NK-92 (cell line): ENCODE measurements around the gene SLC18B1.

Experiments
- DNase-seq: peaks from one replicate; lab custom pipeline; 2025; ENCODE audit not compliant: unreplicated experiment; lab: John Stamatoyannopoulos, UW

SLC18B1 gene

DNA sequence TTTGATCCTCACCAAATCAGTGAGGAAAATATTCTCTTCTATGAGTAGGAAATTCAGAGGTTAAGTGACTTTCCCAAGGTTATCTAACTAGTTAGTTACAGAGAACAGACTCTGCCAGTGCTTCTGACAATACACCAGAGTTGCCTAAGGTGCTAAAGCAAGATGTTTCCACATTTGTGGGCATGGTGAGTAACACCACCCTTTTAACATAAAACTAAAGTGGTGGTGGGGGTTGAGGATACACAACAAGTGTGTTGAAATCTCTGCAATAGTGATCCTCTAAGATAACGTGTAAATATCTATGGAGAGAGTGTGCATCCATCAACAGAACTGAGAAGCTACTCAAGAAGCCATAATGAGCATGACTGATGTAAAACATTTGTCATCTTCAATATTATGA is 52.4 kb downstream of the SLC18B1 start:
- no peak for DNase-seq

DNA sequence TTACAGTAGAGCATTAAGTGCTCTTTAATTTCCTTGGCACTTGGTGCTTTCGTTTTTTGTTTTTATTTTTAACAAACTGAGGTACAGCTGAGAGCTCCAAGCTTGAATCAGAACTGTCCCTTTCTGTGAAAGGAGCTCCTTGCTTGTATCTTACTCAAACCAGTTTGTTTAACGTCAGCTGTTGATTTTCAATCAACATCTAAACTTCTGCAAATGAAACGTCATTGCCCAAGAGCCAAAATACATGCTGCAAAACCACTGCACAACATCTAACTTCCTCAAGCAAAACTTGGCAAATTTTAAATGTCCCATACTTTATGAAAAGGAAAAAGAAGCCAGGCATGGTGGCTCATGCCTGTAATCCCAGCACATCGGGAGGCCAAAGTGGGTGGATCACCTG is 55.9 kb downstream of the SLC18B1 start:
- DNase-seq: no peak

DNA sequence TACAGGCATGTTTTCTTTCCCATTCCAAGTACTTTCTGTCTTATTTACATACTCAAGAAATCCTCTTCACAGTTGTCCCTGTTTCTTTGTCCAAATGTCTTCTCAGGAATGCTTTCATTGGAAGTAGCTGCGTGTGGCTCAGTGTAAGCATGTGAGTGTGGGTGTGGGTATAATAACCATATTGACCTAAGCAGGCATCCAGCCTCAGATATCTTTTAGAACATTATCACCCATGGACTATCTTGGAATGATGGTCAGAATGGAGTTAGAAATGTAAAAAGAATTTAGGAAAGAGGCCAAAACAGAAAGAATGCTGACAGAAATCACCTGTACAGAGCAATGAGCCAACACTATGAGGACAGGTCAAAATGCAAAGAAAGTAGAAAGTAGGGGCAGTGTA is 57.2 kb downstream of the SLC18B1 start:
- no peak for DNase-seq

DNA sequence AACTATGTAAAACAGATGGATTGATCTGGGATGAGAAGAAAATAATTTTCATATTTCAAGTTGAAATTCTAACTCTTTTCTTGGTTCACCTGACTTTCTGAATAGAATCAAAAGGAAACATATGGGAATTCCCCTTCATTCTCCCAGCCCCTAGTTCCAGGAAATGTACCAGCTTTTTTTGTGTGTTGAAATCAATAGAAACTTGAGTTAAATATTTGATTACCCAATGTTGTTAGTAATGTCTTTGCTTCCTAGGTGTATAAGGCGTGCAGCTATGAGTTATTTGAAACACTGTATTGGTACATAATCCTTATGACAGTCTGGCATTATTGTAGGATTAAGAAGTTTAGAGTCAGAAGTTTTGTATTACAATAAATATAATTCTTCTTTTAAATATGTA is 62.2 kb downstream of the SLC18B1 start:
- DNase-seq: no peak

DNA sequence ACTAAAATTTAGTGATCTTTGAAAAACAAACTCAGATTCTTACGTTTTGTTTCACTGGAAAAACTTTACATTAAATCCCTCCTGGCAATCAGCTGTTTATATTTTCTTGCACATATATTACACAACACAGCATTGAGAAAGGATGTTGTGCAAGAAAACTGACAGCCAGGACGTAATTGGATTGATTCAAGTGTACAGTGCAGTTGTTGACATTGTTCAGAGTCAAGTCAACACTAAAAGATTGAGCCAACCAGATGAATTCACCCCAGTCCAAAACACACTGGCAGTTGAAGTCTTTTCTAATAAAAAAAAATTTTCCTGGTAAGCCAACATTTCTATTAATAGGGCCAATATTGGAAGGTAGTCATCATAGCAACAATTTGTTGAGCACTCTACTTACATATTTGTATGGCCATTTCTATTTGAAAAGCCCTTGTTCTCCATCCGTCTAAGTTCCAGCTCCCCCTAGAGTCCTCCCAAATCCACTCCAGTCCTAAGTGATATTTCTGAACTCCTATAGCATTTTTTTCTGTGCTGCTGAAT is 63.7 kb downstream of the SLC18B1 start:
- DNase-seq: no peak

DNA sequence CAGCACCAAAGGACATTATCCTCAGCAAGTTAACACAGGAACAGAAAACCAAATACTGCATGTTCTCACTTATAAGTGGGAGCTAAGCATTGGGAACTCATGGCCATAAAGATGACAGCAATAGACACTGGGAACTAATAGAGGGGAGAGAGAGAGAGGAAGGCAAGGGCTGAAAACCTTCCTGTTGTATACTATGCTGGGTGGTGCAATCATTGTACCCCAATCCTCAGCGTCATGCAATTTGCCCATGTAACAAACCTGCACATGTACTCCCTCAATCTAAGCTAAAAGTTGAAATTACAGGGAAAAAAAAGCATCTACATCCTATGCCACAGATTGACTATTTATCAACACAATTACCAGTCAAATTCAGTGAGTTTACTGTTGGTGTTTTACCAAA is 64.6 kb downstream of the SLC18B1 start:
- DNase-seq: no peak

DNA sequence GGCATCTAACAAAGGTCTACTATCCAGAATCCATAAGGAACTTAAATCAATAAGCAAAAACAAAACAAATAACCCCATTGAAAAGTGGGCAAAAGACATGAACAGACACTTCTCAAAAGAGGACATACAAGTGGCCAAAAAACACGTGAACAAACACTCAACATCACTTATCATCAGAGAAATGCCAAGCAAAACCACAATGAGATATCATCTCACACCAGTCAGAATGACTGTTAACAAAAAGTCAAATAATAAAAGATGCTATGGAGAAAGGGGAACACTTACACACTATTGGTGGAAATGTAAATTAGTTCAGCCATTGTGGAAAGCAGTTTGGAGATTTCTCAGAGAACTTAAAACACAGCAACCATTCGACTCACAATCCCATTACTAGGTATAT is 65.2 kb downstream of the SLC18B1 start:
- no peak for DNase-seq

DNA sequence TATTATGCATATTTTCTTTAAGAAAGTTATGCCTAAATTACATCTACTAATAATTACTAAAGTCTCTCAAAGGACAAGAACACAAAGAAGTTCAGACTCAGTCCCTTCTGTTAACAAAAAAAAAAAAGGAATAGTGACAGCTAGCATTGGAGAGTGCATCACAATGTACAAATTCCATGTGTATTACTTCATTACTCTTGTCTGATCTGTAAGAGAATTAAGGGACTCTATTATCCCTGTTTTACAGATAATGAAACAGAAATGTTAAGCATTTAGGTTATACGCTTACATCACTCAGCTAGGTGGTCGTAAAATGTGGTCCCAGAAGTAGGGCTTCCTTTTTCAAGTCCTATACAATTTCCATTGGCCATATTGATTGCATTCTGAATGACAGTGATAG is 67.4 kb downstream of the SLC18B1 start:
- no peak for DNase-seq

DNA sequence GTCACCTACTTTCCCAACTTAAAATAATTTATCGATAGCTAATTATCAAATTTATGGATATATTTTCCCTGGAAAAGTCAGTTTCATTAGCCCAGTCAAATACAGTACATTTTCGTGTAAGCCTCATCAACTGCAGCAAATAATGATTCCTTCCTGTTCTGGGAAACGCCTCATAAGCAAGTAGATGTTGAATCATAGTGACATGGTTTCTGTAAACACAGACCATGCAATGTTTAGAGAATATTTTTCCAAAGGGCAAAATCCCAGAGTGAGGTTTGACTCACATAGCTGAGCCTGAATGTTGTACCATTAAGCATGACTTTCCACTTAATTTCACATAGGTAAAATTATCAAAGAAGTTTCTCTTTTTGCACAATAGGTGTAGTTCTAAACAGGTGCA is 67.9 kb downstream of the SLC18B1 start:
- no peak for DNase-seq

DNA sequence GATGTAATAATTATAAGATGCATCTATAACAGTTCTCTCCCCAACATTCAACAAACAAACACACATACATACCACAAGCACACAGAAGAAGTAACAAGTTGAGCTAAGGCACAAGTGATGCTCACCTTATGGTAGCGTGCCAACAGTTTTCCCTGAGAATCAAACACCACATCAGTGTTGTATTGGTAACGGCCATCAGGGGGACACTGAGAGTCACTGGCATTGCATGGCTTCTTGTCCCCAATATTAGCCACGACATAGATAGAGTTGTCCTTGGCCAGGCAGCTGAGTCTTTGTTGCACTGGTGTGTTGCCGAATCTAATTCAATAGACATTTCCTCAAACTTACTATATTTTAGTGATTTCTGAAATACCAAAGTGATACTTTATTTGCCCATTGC is 69.8 kb downstream of the SLC18B1 start:
- no peak for DNase-seq

DNA sequence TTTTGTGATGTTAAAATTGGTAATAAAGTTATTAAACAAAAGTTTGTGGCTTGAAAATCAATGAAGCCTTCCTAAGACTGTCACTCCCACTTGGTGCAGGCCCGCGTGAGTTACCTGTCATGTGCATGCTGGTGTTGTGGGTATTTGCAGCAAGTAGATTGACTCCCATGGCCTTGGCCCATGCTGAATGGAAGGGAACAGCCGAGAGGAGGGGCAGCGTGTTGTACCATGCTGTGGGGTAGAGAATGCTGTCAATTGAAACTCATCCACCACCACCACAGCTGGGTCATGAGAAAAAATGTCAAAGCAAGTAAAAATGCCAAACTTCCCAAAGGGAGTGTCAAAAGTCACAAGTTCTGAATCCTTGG is 71.8 kb downstream of the SLC18B1 start:
- DNase-seq: no peak

DNA sequence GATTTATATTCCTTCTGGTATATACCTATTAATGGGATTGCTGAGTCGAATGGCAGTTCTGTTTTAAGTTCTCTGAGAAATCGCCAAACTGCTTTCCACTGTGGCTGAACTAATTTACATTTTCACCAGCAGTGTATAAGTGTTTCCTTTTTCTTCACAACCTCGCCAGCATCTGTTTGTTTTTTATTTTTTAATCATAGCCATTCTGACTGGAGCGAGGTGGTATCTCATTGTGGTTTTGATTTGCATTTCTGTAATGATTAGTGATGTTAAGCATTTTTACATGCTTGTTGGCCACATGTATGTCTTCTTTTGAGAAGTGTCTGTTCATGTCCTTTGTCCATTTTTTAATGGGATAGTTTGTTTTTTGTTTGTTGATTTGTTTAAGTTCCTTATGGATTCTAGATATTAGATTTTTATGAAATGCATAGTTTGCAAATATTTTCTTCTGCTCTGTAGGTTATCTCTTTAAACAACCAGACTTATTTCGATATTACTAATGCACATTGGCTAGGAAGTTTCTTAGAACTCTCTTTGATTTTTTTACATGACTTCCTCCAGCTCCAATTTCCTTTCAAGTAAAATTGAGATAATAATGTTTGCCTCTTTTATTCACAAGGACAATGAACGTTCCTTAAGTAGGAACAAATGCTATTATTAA is 72.4 kb downstream of the SLC18B1 start:
- DNase-seq: no peak

DNA sequence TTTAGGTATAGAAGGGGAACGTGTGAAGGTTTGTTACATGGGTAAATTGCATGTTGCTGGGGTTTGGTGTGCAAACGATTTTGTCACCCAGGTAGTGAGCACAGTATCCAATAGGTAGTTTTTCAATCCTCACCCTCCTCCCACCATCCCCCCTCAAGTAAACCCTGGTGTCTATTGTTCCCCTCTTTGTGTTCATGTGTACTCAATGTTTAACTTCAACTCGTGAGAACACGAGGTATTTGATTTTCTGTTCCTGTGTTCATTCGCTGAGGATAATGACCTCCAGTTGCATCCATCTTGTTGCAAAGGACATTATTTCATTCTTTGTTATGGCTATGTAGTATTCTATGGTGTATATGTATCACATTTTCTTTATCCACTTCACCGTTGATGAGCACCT is 73.0 kb downstream of the SLC18B1 start:
- DNase-seq: no peak

DNA sequence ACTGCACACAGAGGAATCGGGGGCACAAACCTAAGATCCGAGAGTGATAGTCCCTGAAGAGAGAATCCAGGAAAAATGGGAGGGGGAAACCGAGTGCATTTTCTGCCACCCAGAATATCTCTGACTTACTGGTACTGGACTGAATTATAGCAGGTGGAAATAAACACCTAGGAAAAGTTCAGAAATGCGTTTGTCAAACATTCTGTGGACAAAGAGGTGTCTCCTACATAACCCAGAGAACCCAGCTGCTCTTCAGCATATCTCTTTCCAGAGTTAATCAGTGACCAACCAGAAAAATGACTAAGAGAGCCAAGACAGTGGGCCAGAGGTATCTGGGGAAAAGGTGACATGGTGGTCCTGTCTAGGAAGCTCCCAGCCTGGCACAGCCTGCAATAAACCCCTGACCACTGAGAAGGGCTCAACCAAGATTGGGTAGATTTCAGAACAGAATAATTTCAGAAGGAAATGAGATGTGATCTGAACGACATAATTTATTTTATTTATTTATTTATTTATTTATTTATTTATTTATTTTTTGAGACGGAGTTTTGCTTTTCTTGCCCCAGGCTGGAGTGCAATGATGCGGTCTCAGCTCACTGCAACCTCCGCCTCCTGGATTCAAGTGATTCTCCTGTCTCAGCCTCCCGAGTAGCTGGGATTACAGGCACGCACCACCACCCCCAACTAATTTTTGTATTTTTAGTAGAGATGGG is 78.5 kb downstream of the SLC18B1 start:
- DNase-seq: no peak
